Upper lobe of left lung (tissue), 6 donors: ENCODE data around the gene ADISSP. TPM values are rescaled to one million over a fixed set of nuclear protein-coding genes. Genes with fewer than 3 reads are reported as not detected.

ENCODE experiments used
- ATAC-seq, 2 donors: fragments of 200-7000 bp; cut with Tn5 transposase; one replicate each; pipeline ENCODE4 v1.9.1; 2022; ENCODE audit warnings: mild to moderate bottlenecking in 2 of 2, moderate library complexity in 2 of 2; ENCODE audit not compliant: low FRiP score in 2 of 2
- DNase-seq, 2 donors: peaks; one replicate each; pipeline ENCODE4 v3.0.0-alpha.2; 2019 to 2020
- H3K27ac ChIP-seq, 4 donors: fragments of 200-600 bp; sonication (generic); one replicate each; pipeline ENCODE4 v1.5.1; 2016 to 2019
- H3K27me3 ChIP-seq, 4 donors: fragments of 200-600 bp; sonication (generic); one replicate each; pipeline ENCODE4 v1.5.1; 2017 to 2019
- H3K36me3 ChIP-seq, 4 donors: fragments of 200-600 bp; sonication (generic); one replicate each; pipeline ENCODE4 v1.5.1; 2016 to 2019
- H3K4me1 ChIP-seq, 4 donors: fragments of 200-600 bp; sonication (generic); one replicate each; pipeline ENCODE4 v1.5.1; 2018 to 2019
- H3K4me3 ChIP-seq, 4 donors: fragments of 200-600 bp; sonication (generic); one replicate each; pipeline ENCODE4 v1.5.1; 2017 to 2019; ENCODE audit warnings: mild to moderate bottlenecking in 2 of 4, moderate library complexity in 1 of 4
- H3K9me3 ChIP-seq, 4 donors: fragments of 200-600 bp; sonication (generic); one replicate each; pipeline ENCODE4 v1.5.1; 2018 to 2019
- EP300 ChIP-seq, 4 donors: sonication (generic); formaldehyde crosslinking; IDR thresholded peaks; one replicate each; pipeline ENCODE4 v1.5.1; 2017; ENCODE audit warnings: antibody characterized with exemption in 4 of 4, control low read depth in 2 of 4
- POLR2A ChIP-seq, 4 donors: fragments of 450-650 bp; IDR thresholded peaks; one replicate each; pipeline ENCODE4 v1.5.1; 2016 to 2017; ENCODE audit warnings: antibody characterized with exemption in 4 of 4, mild to moderate bottlenecking in 2 of 4
- POLR2AphosphoS5 ChIP-seq, 2 donors: sonication (generic); formaldehyde crosslinking; IDR thresholded peaks; one replicate each; pipeline ENCODE4 v1.5.1; 2017; ENCODE audit warnings: antibody characterized with exemption in 2 of 2
- WGBS, 2 donors: methylation state at CpG; one replicate each; pipeline ENCODE4 v1.1.5; 2017 to 2018; 5-methylcytosine and 5-hydroxymethylcytosine counted together
- total RNA-seq, 6 donors: library from RNA; depleted of rRNA in 4 of 6; stranded (reverse); fragments of >200 nt in 4 of 6; gene quantifications; one replicate each; pipeline versions ENCODE4 v1.1.0 to v1.2.1, GENCODE V29; 2016 to 2021
- TF ChIP-seq, protein P1 (sequence below), 6 experiments: fragments of 450-650 bp in 4 of 6; fragments of 200-600 bp in 2 of 6; sonication (generic) in 2 of 6; IDR thresholded peaks; one replicate each; pipeline ENCODE4 v1.5.1; 2016 to 2019; ENCODE audit warnings: antibody characterized with exemption in 6 of 6
- donor health status: DM: no; HTN: no; CAD: no; lungs with moderate emphysema.
- donor health status: DM: no; HTN: yes; CAD: no; lungs with severe emphysema.

Gene ADISSP
- total RNA-seq, 6 donors from 2014 or later: 6.7 to 41.9 (median 39.1) TPM

- H3K27ac ChIP-seq: no peak overlapping the region
- no peak overlapping the region for H3K4me3 ChIP-seq
- no peaks in the 10 kb centered on the region for H3K9me3 ChIP-seq
- WGBS, 2 donors: 62 to 74% methylated on average over 12 to 54 of the region's 72 CpGs
- peaks cover 12 to 53% (median 18%) of the 10 kb centered on the region in 4 donors for H3K4me1 ChIP-seq
- no peaks in the 10 kb centered on the region for H3K27me3 ChIP-seq
- peaks cover 0 to 69% (median 26%) of the 10 kb centered on the region in 4 donors for H3K36me3 ChIP-seq
- DNase-seq (peak; percentile 42 to 91), ATAC-seq (no peak)
- no peak for TF ChIP-seq POLR2AphosphoS5 (IDR thresholded peaks at IDR 0.05)
- no peak for TF ChIP-seq POLR2A (IDR thresholded peaks at IDR 0.05)
- TF ChIP-seq, protein P1, sequence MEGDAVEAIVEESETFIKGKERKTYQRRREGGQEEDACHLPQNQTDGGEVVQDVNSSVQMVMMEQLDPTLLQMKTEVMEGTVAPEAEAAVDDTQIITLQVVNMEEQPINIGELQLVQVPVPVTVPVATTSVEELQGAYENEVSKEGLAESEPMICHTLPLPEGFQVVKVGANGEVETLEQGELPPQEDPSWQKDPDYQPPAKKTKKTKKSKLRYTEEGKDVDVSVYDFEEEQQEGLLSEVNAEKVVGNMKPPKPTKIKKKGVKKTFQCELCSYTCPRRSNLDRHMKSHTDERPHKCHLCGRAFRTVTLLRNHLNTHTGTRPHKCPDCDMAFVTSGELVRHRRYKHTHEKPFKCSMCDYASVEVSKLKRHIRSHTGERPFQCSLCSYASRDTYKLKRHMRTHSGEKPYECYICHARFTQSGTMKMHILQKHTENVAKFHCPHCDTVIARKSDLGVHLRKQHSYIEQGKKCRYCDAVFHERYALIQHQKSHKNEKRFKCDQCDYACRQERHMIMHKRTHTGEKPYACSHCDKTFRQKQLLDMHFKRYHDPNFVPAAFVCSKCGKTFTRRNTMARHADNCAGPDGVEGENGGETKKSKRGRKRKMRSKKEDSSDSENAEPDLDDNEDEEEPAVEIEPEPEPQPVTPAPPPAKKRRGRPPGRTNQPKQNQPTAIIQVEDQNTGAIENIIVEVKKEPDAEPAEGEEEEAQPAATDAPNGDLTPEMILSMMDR (IDR thresholded peaks at IDR 0.05): peak; percentile 49 to 79 (median 72)
- no peak for TF ChIP-seq EP300 (IDR thresholded peaks at IDR 0.05)
Observed at GRCh38 chr20:3749689-3750531, 17.6 kb downstream of the ADISSP start.

GRCh38 chr20:3749087-3749688, 18.4 kb downstream of the ADISSP start:
- Histone ChIP-seq H3K36me3 (peaks cover 0 to 74% (median 26%) of the 10 kb centered on the region in 4 donors), H3K27me3 (no peaks in the 10 kb centered on the region), H3K4me3 (no peak overlapping the region), H3K9me3 (no peaks in the 10 kb centered on the region), H3K4me1 (peaks cover 18 to 61% (median 24%) of the 10 kb centered on the region in 4 donors), H3K27ac (no peak overlapping the region)
- TF ChIP-seq POLR2A (IDR thresholded peaks at IDR 0.05): no peak
- TF ChIP-seq, protein P1 (IDR thresholded peaks at IDR 0.05): no peak
- no peak for TF ChIP-seq POLR2AphosphoS5 (IDR thresholded peaks at IDR 0.05)
- WGBS, 2 donors: 77 to 80% methylated on average over 20 to 24 of the region's 24 CpGs
- ATAC-seq (no peak), DNase-seq (no peak)

DNA sequence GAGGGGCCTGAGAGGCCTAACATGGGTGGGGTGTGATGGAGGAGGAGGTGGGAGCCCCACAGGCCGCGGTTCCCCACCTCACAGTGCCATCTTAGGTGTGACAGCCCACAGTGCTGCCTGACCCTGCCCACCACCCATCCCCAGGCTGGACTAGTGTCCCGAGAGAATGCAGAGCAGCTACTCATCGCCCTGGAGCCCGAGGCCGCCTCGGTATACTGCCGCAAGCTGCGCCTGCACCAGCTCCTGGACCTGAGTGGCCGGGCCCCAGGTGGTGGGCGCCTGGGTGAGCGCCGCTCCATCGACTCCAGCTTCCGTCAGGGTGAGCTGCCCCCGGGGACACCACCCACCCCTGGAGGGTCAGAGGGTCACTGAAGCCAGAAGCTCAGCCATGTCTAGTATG, 19.5 kb downstream of the ADISSP start:
- TF ChIP-seq, protein P1 (IDR thresholded peaks at IDR 0.05): no peak
- TF ChIP-seq POLR2A (IDR thresholded peaks at IDR 0.05) (no peak), EP300 (IDR thresholded peaks at IDR 0.05) (no peak), POLR2AphosphoS5 (IDR thresholded peaks at IDR 0.05) (no peak)
- ATAC-seq: no peak
- peaks cover 0 to 86% (median 26%) of the 10 kb centered on the region in 4 donors for H3K36me3 ChIP-seq
- 88 to 100% methylated on average over 9 to 12 of the region's 16 CpGs for WGBS, 2 donors
- peaks cover 15 to 55% (median 26%) of the 10 kb centered on the region in 4 donors for H3K4me1 ChIP-seq
- no peaks in the 10 kb centered on the region for H3K9me3 ChIP-seq
- DNase-seq: peak in 1 of 2 donors; percentile 66
- no peak overlapping the region for H3K4me3 ChIP-seq
- H3K27me3 ChIP-seq: no peaks in the 10 kb centered on the region
- H3K27ac ChIP-seq: no peak overlapping the region

- peaks cover 13 to 49% (median 23%) of the 10 kb centered on the region in 4 donors for H3K4me1 ChIP-seq
- DNase-seq: no peak
- H3K27me3 ChIP-seq: no peaks in the 10 kb centered on the region
- ATAC-seq: no peak
- no peak overlapping the region for H3K27ac ChIP-seq
- H3K36me3 ChIP-seq: peaks cover 0 to 86% (median 26%) of the 10 kb centered on the region in 4 donors
- 80 to 85% methylated on average over 1 to 2 of the region's 2 CpGs for WGBS, 2 donors
- no peaks in the 10 kb centered on the region for H3K9me3 ChIP-seq
- H3K4me3 ChIP-seq: no peak overlapping the region
- TF ChIP-seq, protein P1 (IDR thresholded peaks at IDR 0.05): no peak
- TF ChIP-seq EP300 (IDR thresholded peaks at IDR 0.05) (no peak), POLR2A (IDR thresholded peaks at IDR 0.05) (no peak), POLR2AphosphoS5 (IDR thresholded peaks at IDR 0.05) (no peak)
Observed at GRCh38 chr20:3747471-3747870, 20.1 kb downstream of the ADISSP start.
